ENCODE results near the gene B3GNT3. TPM values are rescaled to one million over a fixed set of nuclear protein-coding genes. Genes with fewer than 3 reads are reported as not detected.

Gene B3GNT3
- total RNA-seq, 1 donor from 2014 or later = 0.36 TPM

DNA sequence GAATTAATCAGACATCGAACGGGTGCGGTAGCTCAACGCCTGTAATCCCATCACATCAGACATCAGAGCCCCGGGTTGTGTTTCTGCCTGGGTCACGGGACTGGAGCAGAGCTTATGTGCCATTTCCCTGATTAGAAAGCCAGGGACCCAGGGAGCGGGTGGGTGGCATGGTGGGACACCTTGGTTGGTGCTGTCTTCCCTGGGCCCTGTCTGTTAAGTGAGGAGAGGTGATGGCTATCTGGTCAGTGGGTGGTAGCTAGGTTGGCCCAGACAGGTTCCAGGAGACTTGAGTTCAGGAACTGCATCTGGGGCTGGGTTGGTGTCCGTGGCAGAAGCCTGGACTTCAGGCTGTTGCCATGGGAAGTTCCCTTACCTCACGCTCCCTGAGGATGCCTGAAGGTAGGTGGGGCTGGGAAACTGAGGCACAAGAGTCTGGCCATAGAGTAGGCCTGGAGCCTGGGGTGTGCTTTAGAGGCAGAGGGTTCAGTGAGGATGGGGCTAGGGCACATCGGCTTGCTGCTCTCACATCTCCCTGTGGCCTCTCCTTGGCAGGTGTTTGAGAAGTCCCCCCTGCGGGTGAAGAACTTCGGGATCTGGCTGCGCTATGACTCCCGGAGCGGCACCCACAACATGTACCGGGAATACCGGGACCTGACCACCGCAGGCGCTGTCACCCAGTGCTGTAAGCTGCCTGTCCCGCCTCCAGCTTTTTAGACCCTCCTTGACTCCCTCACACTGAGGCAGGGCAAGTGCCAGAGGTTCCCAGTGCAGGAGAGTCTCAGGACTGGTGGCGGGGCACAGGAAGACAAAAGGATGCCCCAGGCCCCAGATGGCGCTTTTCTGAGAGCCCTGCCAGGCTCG, 66.8 kb downstream of the B3GNT3 start:
- no peak overlapping the region for H3K27ac ChIP-seq (ENCODE audit: low read depth, low read length)

DNA sequence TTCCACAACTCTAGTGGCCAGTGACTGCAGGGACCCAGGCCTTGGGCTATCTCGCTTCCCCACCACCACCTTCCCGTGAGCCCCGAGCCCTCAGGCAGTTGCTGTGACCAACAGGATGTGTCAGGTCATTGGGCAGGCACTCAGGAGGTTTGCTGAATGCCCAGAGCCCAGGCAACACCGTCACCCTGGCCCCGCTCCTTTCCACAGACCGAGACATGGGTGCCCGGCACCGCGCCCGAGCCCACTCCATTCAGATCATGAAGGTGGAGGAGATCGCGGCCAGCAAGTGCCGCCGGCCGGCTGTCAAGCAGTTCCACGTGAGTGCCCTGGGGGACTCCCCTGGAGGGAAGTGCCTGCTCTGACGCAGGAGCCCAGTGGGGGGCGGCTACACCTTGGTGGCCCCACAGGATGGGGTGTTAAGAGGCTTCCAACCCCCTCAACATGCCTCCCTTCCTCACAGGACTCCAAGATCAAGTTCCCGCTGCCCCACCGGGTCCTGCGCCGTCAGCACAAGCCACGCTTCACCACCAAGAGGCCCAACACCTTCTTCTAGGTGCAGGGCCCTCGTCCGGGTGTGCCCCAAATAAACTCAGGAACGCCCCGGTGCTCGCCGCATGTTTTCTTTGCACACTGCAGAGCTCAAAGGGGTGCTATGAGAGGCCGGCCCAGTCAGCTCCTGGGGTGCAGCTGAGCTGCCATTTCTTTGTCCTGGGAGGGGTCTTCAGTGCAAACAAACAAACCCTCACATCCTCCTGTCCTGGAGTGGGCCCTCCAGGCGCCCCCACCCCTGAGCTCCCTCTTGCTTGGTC, 68.0 kb downstream of the B3GNT3 start:
- Mint-ChIP-seq H3K27me3 (ENCODE audit: low read depth, unreplicated experiment) (peaks cover 1% of the 10 kb centered on the region), H3K4me1 (ENCODE audit: low read depth, unreplicated experiment) (peaks cover 16% of the 10 kb centered on the region), H3K36me3 (ENCODE audit: low read depth, unreplicated experiment) (peaks cover 31% of the 10 kb centered on the region), H3K27ac (ENCODE audit: unreplicated experiment) (peak overlapping the region; percentile 78), H3K9me3 (ENCODE audit: unreplicated experiment) (no peaks in the 10 kb centered on the region), H3K4me3 (ENCODE audit: unreplicated experiment) (peak overlapping the region; percentile 99)
- Histone ChIP-seq H3K4me1 (ENCODE audit: insufficient read depth, low read length) (peaks cover 16% of the 10 kb centered on the region), H3K27me3 (ENCODE audit: insufficient read depth, low read length) (no peaks in the 10 kb centered on the region), H4K20me1 (ENCODE audit: insufficient read depth, low read length) (peaks cover 71% of the 10 kb centered on the region), H3K79me2 (ENCODE audit: insufficient read depth, low read length) (peaks cover 36% of the 10 kb centered on the region), H3K4me2 (ENCODE audit: low read length) (peak overlapping the region; percentile 98), H3K9ac (ENCODE audit: low read length) (peak overlapping the region; percentile 99), H3K27ac (ENCODE audit: low read depth, low read length) (no peak overlapping the region), H3K4me3 (ENCODE audit: insufficient read depth, low read depth, low read length) (no peak overlapping the region), H3K9me3 (ENCODE audit: insufficient read depth, low read depth, low read length) (no peaks in the 10 kb centered on the region), H2AFZ (ENCODE audit: low read depth, low read length) (no peak overlapping the region), H3K36me3 (ENCODE audit: insufficient read depth, low read length) (peaks cover 28% of the 10 kb centered on the region)
- DNase-seq (ENCODE audit: low read depth) (no peak), FAIRE-seq (no peak)
- TF ChIP-seq, protein P1, sequence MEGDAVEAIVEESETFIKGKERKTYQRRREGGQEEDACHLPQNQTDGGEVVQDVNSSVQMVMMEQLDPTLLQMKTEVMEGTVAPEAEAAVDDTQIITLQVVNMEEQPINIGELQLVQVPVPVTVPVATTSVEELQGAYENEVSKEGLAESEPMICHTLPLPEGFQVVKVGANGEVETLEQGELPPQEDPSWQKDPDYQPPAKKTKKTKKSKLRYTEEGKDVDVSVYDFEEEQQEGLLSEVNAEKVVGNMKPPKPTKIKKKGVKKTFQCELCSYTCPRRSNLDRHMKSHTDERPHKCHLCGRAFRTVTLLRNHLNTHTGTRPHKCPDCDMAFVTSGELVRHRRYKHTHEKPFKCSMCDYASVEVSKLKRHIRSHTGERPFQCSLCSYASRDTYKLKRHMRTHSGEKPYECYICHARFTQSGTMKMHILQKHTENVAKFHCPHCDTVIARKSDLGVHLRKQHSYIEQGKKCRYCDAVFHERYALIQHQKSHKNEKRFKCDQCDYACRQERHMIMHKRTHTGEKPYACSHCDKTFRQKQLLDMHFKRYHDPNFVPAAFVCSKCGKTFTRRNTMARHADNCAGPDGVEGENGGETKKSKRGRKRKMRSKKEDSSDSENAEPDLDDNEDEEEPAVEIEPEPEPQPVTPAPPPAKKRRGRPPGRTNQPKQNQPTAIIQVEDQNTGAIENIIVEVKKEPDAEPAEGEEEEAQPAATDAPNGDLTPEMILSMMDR (IDR thresholded peaks at IDR 0.05; ENCODE audit: insufficient read depth, low read depth, low read length) = no peak
- TF ChIP-seq EZH2 (IDR thresholded peaks at IDR 0.05; ENCODE audit: insufficient read depth, low read length) = no peak

More for the DNA sequence above, 66.8 kb downstream of the B3GNT3 start:
- Mint-ChIP-seq H3K27me3 (ENCODE audit: low read depth, unreplicated experiment) (no peaks in the 10 kb centered on the region), H3K4me1 (ENCODE audit: low read depth, unreplicated experiment) (peaks cover 16% of the 10 kb centered on the region), H3K9me3 (ENCODE audit: unreplicated experiment) (no peaks in the 10 kb centered on the region), H3K27ac (ENCODE audit: unreplicated experiment) (peak overlapping the region; percentile 99), H3K36me3 (ENCODE audit: low read depth, unreplicated experiment) (peaks cover 31% of the 10 kb centered on the region), H3K4me3 (ENCODE audit: unreplicated experiment) (peak overlapping the region; percentile 99)
- H3K4me3 ChIP-seq (ENCODE audit: insufficient read depth, low read depth, low read length) = peak overlapping the region; percentile 96
- FAIRE-seq (no peak), DNase-seq (ENCODE audit: low read depth) (no peak)
- peaks cover 68% of the 10 kb centered on the region for H4K20me1 ChIP-seq (ENCODE audit: insufficient read depth, low read length)
- peaks cover 28% of the 10 kb centered on the region for H3K36me3 ChIP-seq (ENCODE audit: insufficient read depth, low read length)
- H3K9me3 ChIP-seq (ENCODE audit: insufficient read depth, low read depth, low read length) = no peaks in the 10 kb centered on the region
- H3K4me2 ChIP-seq (ENCODE audit: low read length) = peak overlapping the region; percentile 98
- peaks cover 16% of the 10 kb centered on the region for H3K4me1 ChIP-seq (ENCODE audit: insufficient read depth, low read length)
- H3K9ac ChIP-seq (ENCODE audit: low read length) = peak overlapping the region; percentile 99
- no peak overlapping the region for H2AFZ ChIP-seq (ENCODE audit: low read depth, low read length)
- H3K79me2 ChIP-seq (ENCODE audit: insufficient read depth, low read length) = peaks cover 36% of the 10 kb centered on the region
- no peak for TF ChIP-seq EZH2 (IDR thresholded peaks at IDR 0.05; ENCODE audit: insufficient read depth, low read length)
- TF ChIP-seq, protein P1 (IDR thresholded peaks at IDR 0.05; ENCODE audit: insufficient read depth, low read depth, low read length) = no peak
- no peaks in the 10 kb centered on the region for H3K27me3 ChIP-seq (ENCODE audit: insufficient read depth, low read length)

Other genes starting within 250 kb of the B3GNT3 start
- 137 and 152 TPM in 2 replicates for gene COLGALT1, start 239.5 kb upstream of the B3GNT3 start, total RNA-seq
- gene UNC13A, start 106.8 kb upstream of the B3GNT3 start, total RNA-seq = 1.2 and 1.4 TPM in 2 replicates
- gene MAP1S, start 75.7 kb upstream of the B3GNT3 start, total RNA-seq = 72.3 and 82.2 TPM in 2 replicates
- 1.7 and 2.0 TPM in 2 replicates for gene FCHO1, start 43.7 kb upstream of the B3GNT3 start, total RNA-seq
- gene INSL3, start 26.4 kb downstream of the B3GNT3 start, total RNA-seq = not detected in 2 replicates
- 1.00 and 1.8 TPM in 2 replicates for gene JAK3, start 52.8 kb downstream of the B3GNT3 start, total RNA-seq
- 1,839 and 1,909 TPM in 2 replicates for gene RPL18A, start 64.8 kb downstream of the B3GNT3 start, total RNA-seq
- gene SLC5A5, start 76.8 kb downstream of the B3GNT3 start, total RNA-seq = not detected in 2 replicates
- 91.0 and 97.3 TPM in 2 replicates for gene CCDC124, start 137.9 kb downstream of the B3GNT3 start, total RNA-seq
- gene KCNN1, start 172.0 kb downstream of the B3GNT3 start, total RNA-seq = 1.5 and 1.6 TPM in 2 replicates
- 2.6 and 2.8 TPM in 2 replicates for gene ARRDC2, start 213.0 kb downstream of the B3GNT3 start, total RNA-seq

Data from astrocyte (in vitro differentiated cells and primary cell).